T-helper 2 cell treated with Interferon-gamma antibody and Interleukin-4, amounts not matched to agents 100 ng/mL and 5 ng/mL, for 36 hours (primary cell): ENCODE measurements around the gene GSTA4. TPM values are rescaled to one million over a fixed set of nuclear protein-coding genes. Genes with fewer than 3 reads are reported as not detected.
"Not testable (repeated sequence)": the region's sequence is repeated elsewhere in the genome, so short reads cannot be mapped to it uniquely, and the experiment has no call there.

Experiments used
- intact Hi-C: fragments of 100-400 bp; cut with micrococcal nuclease; formaldehyde crosslinking; loops from one replicate; pipeline ENCODE4 v1.15.1; 2023
- total RNA-seq: library from RNA; stranded (reverse); gene quantifications from 2 replicates; pipeline ENCODE4 v1.2.3, GENCODE V29; 2022

Gene GSTA4
- total RNA-seq, 1 donor from 2014 or later: 5.4 TPM

GRCh38 chr6:52981222-52981900 lies 13.7 kb downstream of the GSTA4 start:
- intact Hi-C loops: loop anchor here (5.0 kb wide), 1 partner anchor 366 kb away; the partner anchor contains the start of gene ELOVL5

DNA sequence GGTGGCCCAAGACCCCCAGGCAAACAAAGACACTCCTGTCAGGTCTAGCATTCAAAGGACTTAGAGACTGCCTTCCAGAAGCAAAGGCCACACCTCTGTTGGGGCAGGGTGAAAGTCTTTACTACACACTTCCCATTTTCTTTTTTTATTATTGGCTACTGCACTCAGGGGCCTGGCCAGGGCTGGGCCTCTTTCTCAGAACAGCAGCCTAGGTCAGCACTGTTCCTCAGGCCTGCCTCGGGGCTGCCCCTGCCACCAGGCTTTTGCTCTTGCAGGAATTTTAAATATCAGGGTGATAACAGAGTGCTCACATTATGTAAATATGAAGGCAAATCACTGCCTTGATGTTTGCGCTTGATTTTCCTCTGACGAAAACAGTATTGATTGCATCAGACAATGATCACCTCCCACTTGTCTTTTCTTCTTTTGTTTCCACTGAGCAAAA lies 18.5 kb downstream of the GSTA4 start:
- intact Hi-C loops: no loop called here

GRCh38 chr6:52976149-52976548 lies 18.9 kb downstream of the GSTA4 start:
- intact Hi-C loops: no loop called here

GRCh38 chr6:52975580-52975979 lies 19.5 kb downstream of the GSTA4 start:
- intact Hi-C loops: no loop called here

DNA sequence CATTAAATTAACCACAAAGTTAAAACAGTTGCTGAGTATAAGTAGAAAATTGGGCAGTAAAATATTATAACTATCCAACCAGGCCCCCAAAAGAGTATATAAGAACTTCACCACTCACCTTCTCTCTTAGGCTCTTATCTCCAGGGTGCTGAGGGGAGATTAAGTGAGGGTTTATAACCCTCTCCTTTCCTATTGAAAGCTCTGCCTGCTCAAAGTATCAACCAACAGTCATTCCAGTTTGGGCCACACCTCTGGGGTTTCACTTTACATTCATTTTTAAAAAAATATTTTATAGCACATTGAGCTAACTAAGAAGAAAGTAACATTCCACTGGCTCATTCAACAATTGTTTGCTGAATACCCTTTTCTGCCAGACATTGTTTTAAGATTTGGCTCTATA lies 22.1 kb downstream of the GSTA4 start:
- intact Hi-C loops: no loop called here

- intact Hi-C loops: no loop called here
Observed at GRCh38 chr6:52969359-52969758, 25.7 kb downstream of the GSTA4 start.

DNA sequence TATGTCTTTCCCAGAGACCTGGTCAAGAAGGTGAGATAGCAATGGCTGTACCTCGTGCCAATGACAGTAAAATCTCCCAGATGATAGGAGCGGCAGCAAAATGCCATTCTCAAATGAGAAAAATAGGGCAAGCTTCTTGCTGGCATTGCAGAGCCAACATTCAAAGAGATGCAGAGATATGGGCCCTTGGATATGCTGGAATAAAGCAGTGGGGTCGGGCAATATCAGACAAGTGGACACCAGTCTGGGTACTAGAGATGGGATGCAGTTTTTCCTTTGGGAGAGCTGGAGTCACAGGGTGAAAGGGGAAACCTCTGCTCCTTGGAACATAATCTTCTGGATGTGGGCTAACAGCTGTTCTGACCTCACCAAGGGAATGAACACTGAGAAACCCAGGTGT lies 29.0 kb downstream of the GSTA4 start:
- intact Hi-C loops: no loop called here

- intact Hi-C loops: no loop called here
Observed at GRCh38 chr6:52965380-52965779, 29.7 kb downstream of the GSTA4 start.

DNA sequence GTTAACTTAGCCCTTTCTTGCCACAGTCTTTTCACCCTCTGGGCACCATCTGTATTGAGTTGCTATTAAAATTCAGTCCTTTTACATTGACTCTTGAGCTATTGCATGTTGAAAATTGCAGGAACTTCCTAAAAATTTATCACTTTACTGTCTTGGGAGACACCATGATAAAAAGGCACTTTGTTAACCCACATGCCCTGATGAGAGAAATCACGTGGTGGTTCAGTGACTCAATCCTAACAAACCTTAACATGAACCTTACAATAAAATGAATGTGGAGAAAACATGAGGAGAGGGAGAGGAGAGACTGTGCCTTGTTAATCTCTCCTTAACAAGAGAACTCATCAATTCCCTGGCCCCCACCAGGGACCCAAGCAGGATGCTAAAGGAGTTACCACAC lies 30.8 kb downstream of the GSTA4 start:
- intact Hi-C loops: no loop called here

- intact Hi-C loops: no loop called here
Observed at GRCh38 chr6:52962701-52963100, 32.4 kb downstream of the GSTA4 start.

DNA sequence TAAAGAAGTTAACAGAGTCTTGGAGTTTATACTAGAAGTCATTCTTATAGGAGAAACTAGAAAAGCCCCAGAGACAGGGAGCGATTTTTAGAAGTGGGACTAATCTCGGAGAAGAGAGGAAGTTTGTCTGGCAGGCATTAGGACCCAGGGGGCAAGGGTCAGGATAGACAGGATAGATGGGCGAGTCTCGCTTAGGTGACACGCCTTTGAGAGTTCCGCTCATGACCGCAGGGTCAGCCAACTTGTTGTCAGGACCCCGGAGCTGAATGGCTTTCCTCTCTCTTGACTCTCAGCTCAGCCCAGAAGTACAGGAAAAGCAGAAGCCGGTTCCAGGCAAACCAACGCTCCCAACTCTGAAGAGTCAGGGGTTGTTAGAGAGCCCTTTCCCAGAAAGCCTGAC lies 34.1 kb downstream of the GSTA4 start:
- intact Hi-C loops: not testable (repeated sequence)

DNA sequence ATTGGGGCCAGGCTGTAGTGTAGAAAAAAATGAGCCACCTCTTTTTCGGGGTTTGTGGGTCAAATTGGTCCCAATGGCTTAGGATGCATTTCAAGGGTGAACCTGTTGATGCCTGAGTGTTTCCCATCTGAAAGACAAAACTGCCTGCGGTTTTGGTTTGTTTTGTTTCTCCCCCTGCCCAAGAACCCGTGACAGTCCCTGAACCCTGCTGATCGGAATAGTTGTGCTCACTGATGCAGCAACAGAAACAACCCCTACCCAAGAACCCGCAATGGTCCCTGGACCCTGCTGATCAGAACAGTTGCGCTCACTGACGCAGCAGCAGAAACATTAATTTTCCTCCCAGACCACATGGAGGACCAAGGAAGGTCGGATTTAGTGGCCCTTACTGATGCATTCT lies 34.9 kb downstream of the GSTA4 start:
- intact Hi-C loops: not testable (repeated sequence)

- intact Hi-C loops: no loop called here
Observed at GRCh38 chr6:52958546-52959255, 36.4 kb downstream of the GSTA4 start.

GRCh38 chr6:52955871-52956270 lies 39.2 kb downstream of the GSTA4 start:
- intact Hi-C loops: no loop called here

- intact Hi-C loops: no loop called here
Observed at GRCh38 chr6:52953911-52954839, 40.9 kb downstream of the GSTA4 start.

- intact Hi-C loops: no loop called here
Observed at GRCh38 chr6:52946306-52946705, 48.8 kb downstream of the GSTA4 start.

DNA sequence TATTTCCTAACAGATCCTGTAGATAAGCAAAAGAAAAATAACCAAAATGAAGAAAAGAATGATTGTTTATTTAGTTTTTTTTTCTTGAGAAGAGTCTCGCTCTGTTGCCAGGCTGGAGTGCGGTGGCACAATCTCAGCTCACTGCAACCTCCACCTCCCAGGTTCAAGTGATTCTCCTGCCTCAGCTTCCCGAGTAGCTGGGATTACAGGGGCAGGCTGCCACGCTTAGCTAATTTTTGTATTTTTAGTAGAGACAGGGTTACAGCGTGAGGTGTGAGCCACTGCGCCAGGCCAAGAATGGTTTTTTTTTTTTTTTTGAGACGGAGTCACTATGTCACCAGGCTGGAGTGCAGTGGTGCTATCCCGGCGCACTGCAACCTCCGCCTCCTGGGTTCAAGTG lies 52.3 kb downstream of the GSTA4 start:
- intact Hi-C loops: not testable (repeated sequence)

DNA sequence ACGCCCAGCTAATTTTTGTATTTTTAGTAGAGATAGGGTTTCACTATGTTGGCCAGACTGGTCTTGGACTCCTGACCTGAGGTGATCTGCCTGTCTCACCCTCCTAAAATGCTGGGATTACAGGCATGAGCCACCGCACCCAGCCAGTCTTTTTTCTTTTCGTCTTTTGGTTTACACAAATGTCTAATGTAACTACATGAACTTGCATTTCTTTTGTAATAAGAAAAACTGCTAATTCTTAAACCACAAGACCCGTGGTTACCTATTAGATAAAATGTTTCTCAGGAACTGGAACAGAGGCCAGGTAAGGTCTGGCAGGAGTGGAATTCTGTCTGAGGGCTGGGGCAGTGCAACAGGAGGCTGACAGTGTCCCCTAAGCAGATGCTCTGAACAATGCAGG lies 52.9 kb downstream of the GSTA4 start:
- intact Hi-C loops: no loop called here

DNA sequence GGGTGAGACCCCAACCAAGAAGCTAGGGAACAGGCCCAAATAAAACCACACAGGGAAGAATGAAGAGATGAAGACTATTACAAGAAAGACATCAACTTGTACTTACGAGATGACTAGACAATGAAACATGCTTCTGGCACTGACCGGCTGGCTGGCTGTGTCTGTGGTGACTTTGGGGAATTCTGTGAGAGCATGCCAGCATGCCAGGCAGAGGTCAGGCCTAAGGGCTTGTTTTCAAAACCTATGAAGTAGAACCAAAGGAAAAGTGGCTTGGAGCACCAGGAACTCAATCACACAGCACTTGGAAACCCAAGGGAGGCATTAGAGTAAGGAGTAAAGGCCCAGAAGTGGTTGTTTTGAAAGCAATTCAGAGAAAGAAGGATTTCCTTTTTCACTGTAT lies 57.2 kb downstream of the GSTA4 start:
- intact Hi-C loops: no loop called here

- intact Hi-C loops: no loop called here
Observed at GRCh38 chr6:52933778-52934177, 61.3 kb downstream of the GSTA4 start.

DNA sequence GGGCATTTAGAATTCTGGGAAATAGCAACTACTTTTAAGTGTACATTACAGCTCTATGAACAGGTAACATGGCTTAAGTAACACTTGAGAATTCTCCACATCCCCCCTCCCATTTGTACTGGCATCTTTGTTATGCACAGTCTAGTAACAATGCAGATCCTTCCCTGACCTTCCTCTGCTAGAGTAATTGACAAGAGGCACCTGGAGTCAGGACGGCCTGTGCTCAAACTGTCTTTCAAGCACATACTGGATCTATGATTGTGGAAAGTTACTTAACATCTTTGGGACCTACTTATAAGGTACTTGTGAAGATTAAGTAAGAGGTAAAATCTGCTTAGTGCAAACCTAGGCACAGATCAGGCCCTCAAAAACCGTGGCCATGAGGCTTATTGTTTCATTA lies 63.7 kb downstream of the GSTA4 start:
- intact Hi-C loops: no loop called here
